ENCODE data around the gene MYPN.

Gene MYPN

GRCh38 chr10:68218786-68219185 is 109.5 kb downstream of the MYPN start:
- no peaks in the 10 kb centered on the region for H3K9me3 ChIP-seq (ENCODE audit: control insufficient read depth, insufficient read depth, low read length)
- no peak overlapping the region for H3K9ac ChIP-seq (ENCODE audit: low read depth, low read length)
- no peaks in the 10 kb centered on the region for H3K36me3 ChIP-seq (ENCODE audit: control insufficient read depth, insufficient read depth, low read length)
- no peak overlapping the region for H3K4me3 ChIP-seq (ENCODE audit: low read depth, low read length)
- H3K27me3 ChIP-seq (ENCODE audit: control insufficient read depth, insufficient read depth, low read length), result no peaks in the 10 kb centered on the region
- H3K4me1 ChIP-seq (ENCODE audit: control insufficient read depth, insufficient read depth, low read length), result no peaks in the 10 kb centered on the region

GRCh38 chr10:68221196-68221595 is 111.9 kb downstream of the MYPN start:
- Histone ChIP-seq H3K4me1 (ENCODE audit: control insufficient read depth, insufficient read depth, low read length) (no peaks in the 10 kb centered on the region), H3K27me3 (ENCODE audit: control insufficient read depth, insufficient read depth, low read length) (no peaks in the 10 kb centered on the region), H3K36me3 (ENCODE audit: control insufficient read depth, insufficient read depth, low read length) (no peaks in the 10 kb centered on the region), H3K9me3 (ENCODE audit: control insufficient read depth, insufficient read depth, low read length) (no peaks in the 10 kb centered on the region), H3K4me3 (ENCODE audit: low read depth, low read length) (no peak overlapping the region), H3K9ac (ENCODE audit: low read depth, low read length) (no peak overlapping the region)

- Histone ChIP-seq H3K9ac (ENCODE audit: low read depth, low read length) (no peak overlapping the region), H3K4me3 (ENCODE audit: low read depth, low read length) (no peak overlapping the region), H3K27me3 (ENCODE audit: control insufficient read depth, insufficient read depth, low read length) (no peaks in the 10 kb centered on the region), H3K4me1 (ENCODE audit: control insufficient read depth, insufficient read depth, low read length) (no peaks in the 10 kb centered on the region), H3K9me3 (ENCODE audit: control insufficient read depth, insufficient read depth, low read length) (no peaks in the 10 kb centered on the region), H3K36me3 (ENCODE audit: control insufficient read depth, insufficient read depth, low read length) (no peaks in the 10 kb centered on the region)
Observed at GRCh38 chr10:68222391-68222790, 113.1 kb downstream of the MYPN start.

GRCh38 chr10:68223535-68224165 is 114.4 kb downstream of the MYPN start:
- no peak overlapping the region for H3K9ac ChIP-seq (ENCODE audit: low read depth, low read length)
- no peaks in the 10 kb centered on the region for H3K4me1 ChIP-seq (ENCODE audit: control insufficient read depth, insufficient read depth, low read length)
- peaks cover under 1% of the 10 kb centered on the region for H3K27me3 ChIP-seq (ENCODE audit: control insufficient read depth, insufficient read depth, low read length)
- H3K9me3 ChIP-seq (ENCODE audit: control insufficient read depth, insufficient read depth, low read length), result no peaks in the 10 kb centered on the region
- H3K36me3 ChIP-seq (ENCODE audit: control insufficient read depth, insufficient read depth, low read length), result no peaks in the 10 kb centered on the region
- H3K4me3 ChIP-seq (ENCODE audit: low read depth, low read length), result no peak overlapping the region

GRCh38 chr10:68224810-68225209 is 115.5 kb downstream of the MYPN start:
- no peaks in the 10 kb centered on the region for H3K4me1 ChIP-seq (ENCODE audit: control insufficient read depth, insufficient read depth, low read length)
- no peak overlapping the region for H3K9ac ChIP-seq (ENCODE audit: low read depth, low read length)
- no peaks in the 10 kb centered on the region for H3K36me3 ChIP-seq (ENCODE audit: control insufficient read depth, insufficient read depth, low read length)
- H3K4me3 ChIP-seq (ENCODE audit: low read depth, low read length), result no peak overlapping the region
- peaks cover 6% of the 10 kb centered on the region for H3K27me3 ChIP-seq (ENCODE audit: control insufficient read depth, insufficient read depth, low read length)
- H3K9me3 ChIP-seq (ENCODE audit: control insufficient read depth, insufficient read depth, low read length), result no peaks in the 10 kb centered on the region

- Histone ChIP-seq H3K27me3 (ENCODE audit: control insufficient read depth, insufficient read depth, low read length) (peaks cover 41% of the 10 kb centered on the region), H3K9me3 (ENCODE audit: control insufficient read depth, insufficient read depth, low read length) (no peaks in the 10 kb centered on the region), H3K4me3 (ENCODE audit: low read depth, low read length) (no peak overlapping the region), H3K36me3 (ENCODE audit: control insufficient read depth, insufficient read depth, low read length) (no peaks in the 10 kb centered on the region), H3K9ac (ENCODE audit: low read depth, low read length) (no peak overlapping the region), H3K4me1 (ENCODE audit: control insufficient read depth, insufficient read depth, low read length) (no peaks in the 10 kb centered on the region)
Observed at GRCh38 chr10:68230268-68230667, 121.0 kb downstream of the MYPN start.

GRCh38 chr10:68231106-68231816 is 122.0 kb downstream of the MYPN start:
- Histone ChIP-seq H3K9ac (ENCODE audit: low read depth, low read length) (peak overlapping the region; percentile 61), H3K9me3 (ENCODE audit: control insufficient read depth, insufficient read depth, low read length) (no peaks in the 10 kb centered on the region), H3K27me3 (ENCODE audit: control insufficient read depth, insufficient read depth, low read length) (peaks cover 41% of the 10 kb centered on the region), H3K4me1 (ENCODE audit: control insufficient read depth, insufficient read depth, low read length) (no peaks in the 10 kb centered on the region), H3K36me3 (ENCODE audit: control insufficient read depth, insufficient read depth, low read length) (no peaks in the 10 kb centered on the region), H3K4me3 (ENCODE audit: low read depth, low read length) (peak overlapping the region; percentile 83)

GRCh38 chr10:68231817-68232251 is 122.5 kb downstream of the MYPN start, which contains the start of gene ATOH7:
ATOH7 (minus strand) TSS chr10:68232113; CDS start chr10:68231677, 436 bp downstream.
- Histone ChIP-seq H3K4me1 (ENCODE audit: control insufficient read depth, insufficient read depth, low read length) (no peaks in the 10 kb centered on the region), H3K4me3 (ENCODE audit: low read depth, low read length) (peak within 1 kb of the TSS; percentile 83), H3K27me3 (ENCODE audit: control insufficient read depth, insufficient read depth, low read length) (peaks cover 41% of the 10 kb centered on the region), H3K9ac (ENCODE audit: low read depth, low read length) (peak within 1 kb of the TSS; percentile 61), H3K36me3 (ENCODE audit: control insufficient read depth, insufficient read depth, low read length) (no peaks in the 10 kb centered on the region), H3K9me3 (ENCODE audit: control insufficient read depth, insufficient read depth, low read length) (no peaks in the 10 kb centered on the region)

- Histone ChIP-seq H3K36me3 (ENCODE audit: control insufficient read depth, insufficient read depth, low read length) (no peaks in the 10 kb centered on the region), H3K9me3 (ENCODE audit: control insufficient read depth, insufficient read depth, low read length) (no peaks in the 10 kb centered on the region), H3K27me3 (ENCODE audit: control insufficient read depth, insufficient read depth, low read length) (peaks cover 41% of the 10 kb centered on the region), H3K4me3 (ENCODE audit: low read depth, low read length) (no peak overlapping the region), H3K9ac (ENCODE audit: low read depth, low read length) (no peak overlapping the region), H3K4me1 (ENCODE audit: control insufficient read depth, insufficient read depth, low read length) (no peaks in the 10 kb centered on the region)
Observed at GRCh38 chr10:68233046-68233445, 123.8 kb downstream of the MYPN start.

- Histone ChIP-seq H3K9me3 (ENCODE audit: control insufficient read depth, insufficient read depth, low read length) (no peaks in the 10 kb centered on the region), H3K36me3 (ENCODE audit: control insufficient read depth, insufficient read depth, low read length) (no peaks in the 10 kb centered on the region), H3K27me3 (ENCODE audit: control insufficient read depth, insufficient read depth, low read length) (peaks cover 32% of the 10 kb centered on the region), H3K4me3 (ENCODE audit: low read depth, low read length) (no peak overlapping the region), H3K9ac (ENCODE audit: low read depth, low read length) (no peak overlapping the region), H3K4me1 (ENCODE audit: control insufficient read depth, insufficient read depth, low read length) (no peaks in the 10 kb centered on the region)
Observed at GRCh38 chr10:68235111-68235510, 125.8 kb downstream of the MYPN start.

GRCh38 chr10:68235581-68235980 is 126.3 kb downstream of the MYPN start:
- Histone ChIP-seq H3K9me3 (ENCODE audit: control insufficient read depth, insufficient read depth, low read length) (no peaks in the 10 kb centered on the region), H3K4me3 (ENCODE audit: low read depth, low read length) (no peak overlapping the region), H3K36me3 (ENCODE audit: control insufficient read depth, insufficient read depth, low read length) (no peaks in the 10 kb centered on the region), H3K27me3 (ENCODE audit: control insufficient read depth, insufficient read depth, low read length) (peaks cover 28% of the 10 kb centered on the region), H3K9ac (ENCODE audit: low read depth, low read length) (no peak overlapping the region), H3K4me1 (ENCODE audit: control insufficient read depth, insufficient read depth, low read length) (no peaks in the 10 kb centered on the region)

GRCh38 chr10:68237173-68237572 is 127.9 kb downstream of the MYPN start:
- Histone ChIP-seq H3K4me1 (ENCODE audit: control insufficient read depth, insufficient read depth, low read length) (no peaks in the 10 kb centered on the region), H3K9ac (ENCODE audit: low read depth, low read length) (no peak overlapping the region), H3K9me3 (ENCODE audit: control insufficient read depth, insufficient read depth, low read length) (no peaks in the 10 kb centered on the region), H3K4me3 (ENCODE audit: low read depth, low read length) (no peak overlapping the region), H3K36me3 (ENCODE audit: control insufficient read depth, insufficient read depth, low read length) (no peaks in the 10 kb centered on the region), H3K27me3 (ENCODE audit: control insufficient read depth, insufficient read depth, low read length) (peaks cover 18% of the 10 kb centered on the region)
